Right kidney (tissue), 1 donor: ENCODE results near the gene EEF1AKMT4.

Experiments
- DNase-seq: peaks from one replicate; pipeline ENCODE4 v3.0.0-alpha.2; 2016

EEF1AKMT4 gene

DNA sequence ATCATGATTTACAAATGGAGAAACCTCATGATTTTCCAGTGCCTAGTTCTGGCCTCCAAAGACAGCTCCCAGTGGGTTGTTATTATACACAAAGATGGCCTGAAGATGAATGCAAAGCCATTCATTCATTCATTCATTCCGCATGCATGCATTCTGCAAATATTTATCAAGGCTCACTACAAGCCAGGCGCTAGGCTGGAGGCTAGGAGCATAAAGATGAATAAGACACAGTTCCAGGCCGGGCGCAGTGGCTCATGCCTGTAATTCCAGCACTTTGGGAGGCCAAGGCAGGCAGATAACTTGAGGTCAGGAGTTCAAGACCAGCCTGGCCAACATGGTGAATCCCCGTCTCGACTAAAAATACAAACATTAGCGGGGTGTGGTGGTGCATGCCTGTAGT is 47.1 kb downstream of the EEF1AKMT4 start:
- DNase-seq = no peak

DNA sequence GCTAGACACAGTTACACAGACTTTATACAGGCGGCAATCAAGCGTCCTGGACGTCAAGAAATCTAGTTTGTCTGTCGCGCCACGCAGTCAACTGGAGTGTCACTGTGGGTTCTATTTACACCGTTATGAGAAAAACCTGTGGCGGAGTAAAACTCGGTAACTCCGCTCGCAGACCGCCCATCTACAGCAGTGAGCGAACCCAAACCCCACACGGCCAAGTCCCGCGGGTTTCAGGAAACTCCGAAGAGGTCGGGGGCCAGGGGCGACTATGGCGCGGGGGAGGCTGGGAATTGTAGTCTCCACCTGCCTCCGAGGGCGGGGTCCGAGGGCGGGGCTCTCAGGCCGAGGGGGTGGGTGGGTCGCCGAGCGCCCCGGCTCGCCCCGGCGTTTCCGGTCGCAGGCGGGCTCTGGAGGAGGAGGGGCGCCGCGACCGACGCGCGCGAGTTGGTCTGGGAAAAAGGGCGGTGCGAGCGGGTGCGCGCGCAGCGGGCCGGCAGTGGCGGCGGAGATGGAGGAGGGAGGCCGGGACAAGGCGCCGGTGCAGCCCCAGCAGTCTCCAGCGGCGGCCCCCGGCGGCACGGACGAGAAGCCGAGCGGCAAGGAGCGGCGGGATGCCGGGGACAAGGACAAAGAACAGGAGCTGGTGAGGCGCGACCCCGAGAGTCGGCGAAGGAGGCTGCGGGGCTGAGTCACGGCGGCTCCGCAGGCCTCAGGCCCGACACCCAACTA is 49.5 kb downstream of the EEF1AKMT4 start, which contains the start of gene PSMD2:
Gene PSMD2 (plus strand): TSS at position 483 of the 729 bp plus-strand sequence. CDS start 26 bp downstream, at position 509.
- peak; percentile 91 for DNase-seq

DNA sequence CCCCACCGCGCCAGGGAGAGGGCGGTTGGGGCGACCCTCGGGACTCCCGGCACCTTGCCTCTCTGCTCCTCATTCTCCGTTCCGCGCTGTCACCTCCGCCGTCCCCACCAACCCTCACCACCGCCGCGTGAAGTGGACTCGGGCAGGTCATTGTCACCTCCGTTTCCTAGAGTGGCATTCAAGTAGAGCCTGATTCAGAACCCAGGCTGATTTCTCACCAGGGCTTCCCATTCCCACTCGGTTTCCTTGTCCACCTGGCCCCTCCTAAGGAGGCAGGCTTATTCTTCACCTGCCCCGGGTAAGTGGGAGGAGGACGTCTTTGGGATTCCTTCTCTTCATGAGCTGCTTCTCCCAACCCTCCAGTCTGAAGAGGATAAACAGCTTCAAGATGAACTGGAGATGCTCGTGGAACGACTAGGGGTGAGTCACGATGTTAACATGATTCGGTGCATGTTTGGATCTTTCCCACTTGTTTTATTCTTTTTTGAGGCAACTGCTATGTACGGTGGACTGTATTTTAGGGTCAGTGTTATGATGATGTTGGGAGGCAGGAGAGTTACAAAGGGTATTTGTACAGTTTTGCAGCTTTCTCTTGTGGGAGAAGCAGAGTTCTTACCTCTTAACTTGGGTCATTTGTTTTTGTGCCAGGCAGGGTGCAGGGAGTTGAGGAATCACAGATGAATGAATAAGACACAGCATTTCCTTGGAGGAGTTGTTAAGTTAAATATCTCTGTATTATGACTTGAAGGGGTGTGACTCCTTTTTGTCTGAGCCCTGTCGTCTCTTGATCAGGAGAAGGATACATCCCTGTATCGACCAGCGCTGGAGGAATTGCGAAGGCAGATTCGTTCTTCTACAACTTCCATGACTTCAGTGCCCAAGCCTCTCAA is 50.3 kb downstream of the EEF1AKMT4 start:
- DNase-seq = no peak

DNA sequence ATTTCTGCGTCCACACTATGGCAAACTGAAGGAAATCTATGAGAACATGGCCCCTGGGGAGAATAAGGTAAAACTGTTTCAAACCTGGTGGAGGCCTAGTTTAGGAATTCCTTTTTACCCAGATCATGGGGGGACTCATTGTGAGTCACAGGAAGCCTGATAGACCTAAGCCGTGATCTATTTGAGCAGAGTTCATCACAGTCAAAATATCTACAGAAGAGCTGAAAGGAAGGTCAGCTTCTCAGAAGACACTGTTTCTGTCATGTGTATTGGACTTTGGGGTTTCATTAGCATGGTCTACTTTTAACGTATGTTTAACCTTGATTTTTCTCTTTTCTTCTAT is 50.9 kb downstream of the EEF1AKMT4 start:
- no peak for DNase-seq

DNA sequence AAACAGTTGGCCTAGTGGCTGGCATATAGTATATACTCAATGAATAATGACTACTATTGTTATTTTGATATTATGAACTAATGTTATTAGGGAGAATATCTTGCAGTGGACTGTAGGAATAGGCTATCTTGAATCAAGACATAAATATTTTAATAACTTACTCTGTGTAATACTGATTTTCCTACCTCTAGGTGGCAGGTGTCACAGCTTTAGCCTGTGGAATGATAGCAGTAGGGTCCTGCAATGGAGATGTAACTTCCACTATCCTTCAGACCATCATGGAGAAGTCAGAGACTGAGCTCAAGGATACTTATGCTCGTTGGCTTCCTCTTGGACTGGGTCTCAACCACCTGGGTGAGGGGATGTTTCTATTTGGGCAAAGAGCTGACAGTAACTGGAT is 56.1 kb downstream of the EEF1AKMT4 start:
- no peak for DNase-seq

DNA sequence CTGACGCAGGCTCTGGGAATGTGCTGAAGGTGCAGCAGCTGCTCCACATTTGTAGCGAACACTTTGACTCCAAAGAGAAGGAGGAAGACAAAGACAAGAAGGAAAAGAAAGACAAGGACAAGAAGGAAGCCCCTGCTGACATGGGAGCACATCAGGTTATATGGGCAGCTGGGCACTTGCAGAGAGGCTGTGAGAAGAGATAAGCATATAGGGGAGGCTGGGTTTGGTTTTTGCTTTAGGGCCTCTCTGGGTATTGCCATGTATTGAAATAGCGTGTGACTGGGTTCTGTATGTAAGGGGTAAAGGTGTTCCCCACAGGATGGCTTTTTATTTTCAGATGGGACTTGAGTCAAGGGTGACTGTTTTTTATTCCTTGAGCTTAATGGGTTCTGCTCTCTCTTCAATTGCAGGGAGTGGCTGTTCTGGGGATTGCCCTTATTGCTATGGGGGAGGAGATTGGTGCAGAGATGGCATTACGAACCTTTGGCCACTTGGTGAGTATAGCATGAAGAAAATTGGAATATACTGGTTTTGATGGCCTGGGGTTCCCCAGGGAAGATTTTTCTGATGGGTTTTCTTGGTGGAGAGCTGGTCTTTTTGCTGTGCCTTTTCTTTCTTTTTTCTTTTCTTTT is 57.0 kb downstream of the EEF1AKMT4 start:
- no peak for DNase-seq

DNA sequence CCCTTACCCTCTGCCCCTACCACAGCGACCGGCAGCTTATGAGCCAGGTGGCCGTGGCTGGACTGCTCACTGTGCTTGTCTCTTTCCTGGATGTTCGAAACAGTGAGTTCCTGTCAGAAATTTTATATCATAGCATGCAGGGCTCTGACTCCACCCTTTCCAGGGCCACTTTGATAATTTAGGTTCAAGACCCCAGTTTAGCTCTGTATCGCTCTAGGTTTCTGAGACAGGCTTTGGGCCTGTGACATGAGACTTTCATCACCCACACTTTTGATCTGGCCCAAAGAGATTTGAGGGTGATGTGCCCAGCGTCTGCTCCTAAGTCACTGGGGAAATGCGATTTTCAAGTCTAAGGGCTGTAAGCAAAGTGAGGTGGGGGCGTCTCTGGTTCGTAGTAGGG is 58.4 kb downstream of the EEF1AKMT4 start:
- DNase-seq = no peak
